H1 (cell line): ENCODE results near the gene ATF7IP2. TPM values are rescaled to one million over a fixed set of nuclear protein-coding genes. Genes with fewer than 3 reads are reported as not detected.

Experiments used
- CTCF ChIA-PET: fragments of 300-600 bp; sonication (Branson Sonifier 250); formaldehyde crosslinking; loops from one replicate; lab custom pipeline; 2021; ENCODE audit not compliant: partially characterized antibody; lab: Charles Lee
- POLR2A ChIA-PET: fragments of 300-600 bp; sonication (Branson Sonifier 250); formaldehyde crosslinking; loops from one replicate; lab custom pipeline; 2021; ENCODE audit warnings: inconsistent platforms; ENCODE audit not compliant: partially characterized antibody; lab: Charles Lee
- DNase-seq, 2 experiments: peaks; one replicate each; pipeline versions ENCODE4 v3.0.0 to v3.0.0-alpha.2; 2010 to 2022; ENCODE audit warnings: low spot score in 2 of 2, low read depth in 1 of 2, mixed read lengths in 1 of 2
- FAIRE-seq: peaks from 2 replicates; lab custom pipeline; 2011; peaks lifted over from hg19 to GRCh38; lab: Jason Lieb, UNC
- H2AFZ ChIP-seq: 2 replicates; pipeline ENCODE4 v1.8.1; 2012; ENCODE audit warnings: low read length, inconsistent platforms
- H2AK5ac ChIP-seq: 2 replicates; pipeline ENCODE4 v1.6.1; 2013; ENCODE audit warnings: low read depth, low read length
- H2BK120ac ChIP-seq: replicated peaks from 2 replicates; pipeline ENCODE3; 2013; ENCODE audit warnings: low read depth, low read length, inconsistent platforms
- H2BK12ac ChIP-seq: 2 replicates; pipeline ENCODE4 v1.6.1; 2013; ENCODE audit warnings: low read depth, low read length
- H2BK15ac ChIP-seq: 2 replicates; pipeline ENCODE4 v1.6.1; 2013; ENCODE audit warnings: low read length
- H2BK20ac ChIP-seq: 2 replicates; pipeline ENCODE4 v1.6.1; 2013; ENCODE audit warnings: low read length
- H2BK5ac ChIP-seq: 2 replicates; pipeline ENCODE4 v1.6.1; 2013; ENCODE audit warnings: low read depth, low read length
- H3K14ac ChIP-seq: 2 replicates; pipeline ENCODE4 v1.6.1; 2013; ENCODE audit warnings: inconsistent platforms; ENCODE audit not compliant: insufficient read length
- H3K18ac ChIP-seq: 2 replicates; pipeline ENCODE4 v1.6.1; 2013; ENCODE audit warnings: low read length; ENCODE audit errors: extremely low read depth
- H3K23ac ChIP-seq: 2 replicates; pipeline ENCODE4 v1.6.1; 2013; ENCODE audit warnings: inconsistent platforms; ENCODE audit not compliant: insufficient read length
- H3K23me2 ChIP-seq: 2 replicates; pipeline ENCODE4 v1.6.1; 2013; ENCODE audit warnings: low read depth, low read length
- H3K27ac ChIP-seq: 2 replicates; pipeline ENCODE4 v1.6.1; 2011; ENCODE audit warnings: low read depth, low read length, inconsistent platforms
- H3K27me3 ChIP-seq, 4 experiments: replicated peaks in 1 of 4; 1 replicate in 1 of 4; 2 replicates in 3 of 4; pipeline versions ENCODE4 v1.6.1 to v1.8.1; 2011 to 2013; ENCODE audit warnings: low read length in 3 of 4, mild to moderate bottlenecking in 3 of 4, inconsistent platforms in 2 of 4, mixed read lengths in 2 of 4, moderate library complexity in 1 of 4; ENCODE audit not compliant: control insufficient read depth in 3 of 4, insufficient read depth in 3 of 4; ENCODE audit errors: extremely low read depth in 1 of 4
- H3K36me3 ChIP-seq, 4 experiments: 2 replicates each; pipeline versions ENCODE4 v1.6.1 to v1.8.1; 2011 to 2013; ENCODE audit warnings: mild to moderate bottlenecking in 4 of 4, low read length in 3 of 4, moderate library complexity in 2 of 4, control low read depth in 1 of 4, inconsistent platforms in 1 of 4; ENCODE audit not compliant: insufficient read depth in 4 of 4, control insufficient read depth in 2 of 4
- H3K4ac ChIP-seq: replicated peaks from 2 replicates; pipeline ENCODE3; 2013; ENCODE audit warnings: low read length, low read depth, mixed read lengths, inconsistent platforms; ENCODE audit not compliant: insufficient read length
- H3K4me1 ChIP-seq, 4 experiments: replicated peaks in 1 of 4; 1 replicate in 1 of 4; 2 replicates in 3 of 4; pipeline versions ENCODE4 v1.6.1 to v1.8.1; 2011 to 2013; ENCODE audit warnings: low read length in 3 of 4, inconsistent platforms in 2 of 4, mixed read lengths in 1 of 4; ENCODE audit not compliant: insufficient read depth in 4 of 4, control insufficient read depth in 3 of 4
- H3K4me2 ChIP-seq, 2 experiments: 2 replicates each; pipeline versions ENCODE4 v1.6.1 to v1.8.1; 2011 to 2013; ENCODE audit warnings: low read depth in 2 of 2, low read length in 2 of 2, control low read depth in 1 of 2, inconsistent platforms in 1 of 2, mild to moderate bottlenecking in 1 of 2; ENCODE audit not compliant: insufficient read depth in 1 of 2
- H3K4me3 ChIP-seq, 4 experiments: fragments of 200-600, 300-600 bp in 1 of 4; sonication (generic), shearing (Covaris generic), sonication (Bioruptor Twin) in 1 of 4; 2 replicates each; pipeline versions ENCODE4 v1.5.1 to v1.8.1; 2011 to 2016; ENCODE audit warnings: low read length in 4 of 4, low read depth in 3 of 4, control low read depth in 2 of 4, inconsistent platforms in 2 of 4, mild to moderate bottlenecking in 2 of 4, mixed read lengths in 1 of 4, moderate library complexity in 1 of 4; ENCODE audit not compliant: insufficient read depth in 2 of 4; ENCODE audit errors: extremely low read depth in 1 of 4
- H3K56ac ChIP-seq: replicated peaks from 2 replicates; pipeline ENCODE3; 2013; ENCODE audit warnings: low read depth, mild to moderate bottlenecking, mixed read lengths, low read length, inconsistent platforms; ENCODE audit not compliant: insufficient read length
- H3K79me1 ChIP-seq: 2 replicates; pipeline ENCODE4 v1.6.1; 2013; ENCODE audit warnings: low read depth, low read length, control low read depth
- H3K79me2 ChIP-seq, 2 experiments: 2 replicates each; pipeline versions ENCODE4 v1.6.1 to v1.8.1; 2012 to 2013; ENCODE audit warnings: low read length in 2 of 2, mild to moderate bottlenecking in 2 of 2, inconsistent platforms in 1 of 2; ENCODE audit not compliant: insufficient read depth in 2 of 2, control insufficient read depth in 1 of 2
- H3K9ac ChIP-seq, 4 experiments: replicated peaks in 1 of 4; 1 replicate in 1 of 4; 2 replicates in 3 of 4; pipeline versions ENCODE4 v1.6.1 to v1.8.1; 2011 to 2013; ENCODE audit warnings: low read depth in 3 of 4, low read length in 3 of 4, control low read depth in 2 of 4, mild to moderate bottlenecking in 2 of 4, moderate library complexity in 2 of 4, inconsistent platforms in 1 of 4; ENCODE audit errors: extremely low read depth in 1 of 4
- H3K9me3 ChIP-seq, 2 experiments: 2 replicates each; pipeline versions ENCODE4 v1.6.1 to v1.8.1; 2012 to 2013; ENCODE audit warnings: mild to moderate bottlenecking in 2 of 2, moderate library complexity in 2 of 2, control low read depth in 1 of 2, inconsistent platforms in 1 of 2, low read depth in 1 of 2, low read length in 1 of 2, mixed read lengths in 1 of 2; ENCODE audit not compliant: insufficient read depth in 2 of 2
- H4K20me1 ChIP-seq, 2 experiments: replicated peaks in 1 of 2; 2 replicates each; pipeline versions ENCODE3 to v1.8.1; 2011 to 2013; ENCODE audit warnings: inconsistent platforms in 2 of 2, low read length in 2 of 2, mild to moderate bottlenecking in 1 of 2; ENCODE audit not compliant: insufficient read depth in 2 of 2, control insufficient read depth in 1 of 2
- H4K5ac ChIP-seq: 2 replicates; pipeline ENCODE4 v1.6.1; 2013; ENCODE audit warnings: low read length, low read depth, mixed read lengths, inconsistent platforms; ENCODE audit not compliant: insufficient read length
- H4K8ac ChIP-seq: 2 replicates; pipeline ENCODE4 v1.8.0; 2013; ENCODE audit warnings: mild to moderate bottlenecking, moderate library complexity, low read length, inconsistent platforms; ENCODE audit not compliant: insufficient read depth; ENCODE audit errors: extremely low read depth
- H4K91ac ChIP-seq: replicated peaks from 2 replicates; pipeline ENCODE3; 2013; ENCODE audit warnings: low read length, mixed read lengths, inconsistent platforms; ENCODE audit not compliant: insufficient read length
- ASH2L ChIP-seq: fragments of 200-600, 300-600 bp; sonication (generic); IDR thresholded peaks from one replicate; pipeline ENCODE4 v1.7.1; 2017; ENCODE audit warnings: low read length
- BCL11A ChIP-seq, 2 experiments: IDR thresholded peaks; one replicate each; pipeline ENCODE4 v1.6.1; 2011; ENCODE audit warnings: low read depth in 2 of 2, low read length in 2 of 2, mild to moderate bottlenecking in 2 of 2
- BRCA1 ChIP-seq: IDR thresholded peaks from 2 replicates; pipeline ENCODE4 v1.6.1; 2012; ENCODE audit warnings: low read depth, low read length, improper control_type of control experiment
- CEBPB ChIP-seq: IDR thresholded peaks from 2 replicates; pipeline ENCODE4 v1.6.1; 2012; ENCODE audit warnings: low read depth, low read length
- EGR1 ChIP-seq: IDR thresholded peaks from 2 replicates; pipeline ENCODE4 v1.6.1; 2011; ENCODE audit warnings: low read depth, low read length, borderline replicate concordance
- FOSL1 ChIP-seq: IDR thresholded peaks from 2 replicates; pipeline ENCODE4 v1.6.1; 2011; ENCODE audit warnings: mild to moderate bottlenecking, low read depth, low read length, moderate library complexity; ENCODE audit not compliant: insufficient read depth
- RBBP5 ChIP-seq: IDR thresholded peaks from 2 replicates; pipeline ENCODE4 v1.7.1; 2012; ENCODE audit warnings: low read depth, mild to moderate bottlenecking, inconsistent platforms, low read length, moderate library complexity, borderline replicate concordance
- RFX5 ChIP-seq: IDR thresholded peaks from 2 replicates; pipeline ENCODE4 v1.6.1; 2011; ENCODE audit warnings: low read depth, low read length, improper control_type of control experiment, borderline replicate concordance
- SP4 ChIP-seq: IDR thresholded peaks from 2 replicates; pipeline ENCODE4 v1.6.1; 2012; ENCODE audit warnings: low read length, inconsistent platforms
- USF2 ChIP-seq: IDR thresholded peaks from 2 replicates; pipeline ENCODE4 v1.6.1; 2011; ENCODE audit warnings: low read length, improper control_type of control experiment
- WGBS, 2 experiments: shearing (Covaris generic) in 1 of 2; methylation state at CpG; one replicate each; pipeline versions ENCODE4 v1.1.6 to v1.1.7; 2013 to 2015; ENCODE audit warnings: low lambda C conversion rate in 2 of 2, mixed read lengths in 2 of 2, inconsistent platforms in 1 of 2, low coverage in 1 of 2, missing lambda C conversion rate in 1 of 2; ENCODE audit not compliant: insufficient replicate concordance in 2 of 2, insufficient coverage in 1 of 2, insufficient read length in 1 of 2; ENCODE audit errors: extremely low coverage in 1 of 2, missing lambda C conversion rate in 1 of 2; 5-methylcytosine and 5-hydroxymethylcytosine counted together
- polyA plus RNA-seq, 7 experiments: library from polyadenylated mRNA; depleted of rRNA in 3 of 7; stranded (reverse) in 5 of 7; unstranded in 2 of 7; fragments of >200 nt in 5 of 7; fragments of 200-250 nt in 2 of 7; gene quantifications; 1 replicate in 5 of 7; 2 replicates in 1 of 7; 4 replicates in 1 of 7; pipeline versions ENCODE4 v1.2.1 to v1.2.3, GENCODE V29; 2011 to 2013; ENCODE audit warnings: missing spikeins in 2 of 7, mixed read lengths in 2 of 7
- total RNA-seq: library from RNA; stranded (reverse); fragmentation: NEBNext Ultra II Directional; extraction: Animal tissue kit (Norgen Biotek cat#: 25700); gene quantifications from 2 replicates; pipeline ENCODE4 v1.2.1, GENCODE V29; 2021

ATF7IP2 gene
- total and polyA plus RNA-seq, 2 of the 8 experiments (the other 6 are each of a cell fraction or from before 2014, with no cell fraction given) = 28.7 to 32.8 TPM

GRCh38 chr16:10412935-10413601 is 27.2 kb downstream of the ATF7IP2 start:
- Histone ChIP-seq H3K4me3 (no peak overlapping the region), H3K23ac (no peak overlapping the region), H4K5ac (no peak overlapping the region), H3K36me3 (peaks cover 0 to 22% (median 6%) of the 10 kb centered on the region in 4 experiments; a peak in 3 of 8 replicates), H3K4me2 (no peak overlapping the region), H3K18ac (no peak overlapping the region), H3K23me2 (no peaks in the 10 kb centered on the region; the same call in 1 of the 2 replicates), H2BK5ac (no peak overlapping the region), H4K20me1 (no peaks in the 10 kb centered on the region)
- 90% methylated on average over 5 of the region's 5 CpGs; no CpG with 5 or more reads in 1 of the 2 experiments for WGBS, 2 experiments
- TF ChIP-seq RFX5 (no peak), FOSL1 (no peak), USF2 (no peak), RBBP5 (no peak), BRCA1 (no peak), ASH2L (no peak), CEBPB (no peak), BCL11A (IDR thresholded peaks at IDR 0.05; ENCODE audit: low read depth in 2 of 2, low read length in 2 of 2) (no peak), SP4 (no peak), EGR1 (no peak)
- TF ChIP-seq, all 59 proteins: peak for 0
- Histone ChIP-seq H2AK5ac (no peak overlapping the region), H2BK12ac (no peak overlapping the region), H3K14ac (no peak overlapping the region), H4K91ac (no peak overlapping the region), H3K4me1 (no peaks in the 10 kb centered on the region), H2BK120ac (no peak overlapping the region), H2AFZ (no peak overlapping the region), H3K9me3 (peaks cover 21 to 25% of the 10 kb centered on the region in 2 experiments), H3K56ac (no peak overlapping the region), H2BK20ac (no peak overlapping the region), H3K27me3 (no peaks in the 10 kb centered on the region), H3K79me2 (peaks cover 0 to 60% of the 10 kb centered on the region in 2 experiments; a peak in 2 of 4 replicates), H2BK15ac (no peak overlapping the region), H3K79me1 (no peaks in the 10 kb centered on the region), H3K27ac (no peak overlapping the region), H3K4ac (no peak overlapping the region), H4K8ac (no peak overlapping the region), H3K9ac (no peak overlapping the region)
- CTCF ChIA-PET = interaction anchor here (0.6 to 1.2 kb wide), 3 partner anchors 20 to 518 kb away, joined by 3 read pairs; no protein-coding TSS in a partner anchor
- POLR2A ChIA-PET = no interaction called here
- FAIRE-seq (no peak), DNase-seq (no peak)
